T47D (cell line): ENCODE results near the gene RGL4.
"Not testable (repeated sequence)": the region's sequence is repeated elsewhere in the genome, so short reads cannot be mapped to it uniquely, and the experiment has no call there.

Source experiments
- DNase-seq, 2 experiments: peaks; one replicate each; pipeline versions ENCODE4 v3.0.0 to v3.0.0-alpha.2; 2011 to 2012; ENCODE audit warnings: low read depth in 1 of 2, low spot score in 1 of 2
- JUND ChIP-seq: IDR thresholded peaks from 2 replicates; pipeline ENCODE4 v1.6.1; 2012; ENCODE audit warnings: low read depth
- in situ Hi-C: cut with HindIII; loops from 2 replicates; pipeline ENCODE4 v1.10.0; 2016; ENCODE audit warnings: low sequenced_read_pairs, low pct_unique_long_range_greater_than_20kb

RGL4 gene

GRCh38 chr22:23673826-23674690 is 16.8 kb upstream of the RGL4 start:
- no peak for DNase-seq
- TF ChIP-seq JUND: no peak
- in situ Hi-C loops: no loop called here

DNA sequence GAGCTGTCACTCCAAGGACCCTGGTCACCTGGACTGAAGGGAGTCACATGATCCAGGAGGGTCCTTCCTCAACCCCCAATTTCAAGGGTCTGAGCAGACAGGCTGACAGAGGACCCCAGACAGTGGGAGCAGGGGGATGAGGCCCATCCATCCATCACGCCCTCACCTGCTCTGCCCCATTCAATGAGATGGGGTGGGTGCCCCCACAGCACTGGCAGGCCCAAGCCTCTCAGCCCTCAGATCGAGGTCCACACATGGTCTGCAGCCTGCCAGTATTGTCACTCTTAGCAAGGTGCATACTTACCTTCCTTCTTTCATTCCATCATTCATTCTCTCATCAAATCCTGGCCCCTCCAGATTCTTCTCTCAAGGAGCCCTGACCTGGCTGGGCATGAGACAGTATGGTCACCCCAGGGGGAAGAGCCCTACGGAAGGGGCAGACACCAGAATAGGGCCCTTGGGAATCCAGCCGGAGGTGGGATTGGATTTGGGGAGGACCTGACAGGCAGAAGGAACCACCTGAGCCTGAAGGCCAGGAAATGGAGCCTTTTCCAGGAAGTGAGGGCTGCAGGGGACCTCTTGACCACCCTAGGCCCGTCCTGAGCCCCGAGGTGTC is 15.8 kb upstream of the RGL4 start:
- in situ Hi-C loops, DNase-seq: not testable (repeated sequence)

GRCh38 chr22:23675502-23676415 is 15.1 kb upstream of the RGL4 start:
- DNase-seq: no peak
- TF ChIP-seq JUND: no peak
- in situ Hi-C loops: no loop called here

GRCh38 chr22:23676841-23677700 is 13.7 kb upstream of the RGL4 start:
- in situ Hi-C loops, DNase-seq: not testable (repeated sequence)

- no peak for TF ChIP-seq JUND
- in situ Hi-C loops: no loop called here
- no peak for DNase-seq
These were observed 13.2 kb upstream of the RGL4 start for GRCh38 chr22:23677701-23677995.

- TF ChIP-seq JUND: no peak
- in situ Hi-C loops: no loop called here
- DNase-seq: no peak
These were observed 12.7 kb upstream of the RGL4 start for GRCh38 chr22:23678133-23678532.

- no peak for DNase-seq
- no peak for TF ChIP-seq JUND
- in situ Hi-C loops: no loop called here
These were observed 9.6 kb upstream of the RGL4 start for GRCh38 chr22:23681026-23681809.

DNA sequence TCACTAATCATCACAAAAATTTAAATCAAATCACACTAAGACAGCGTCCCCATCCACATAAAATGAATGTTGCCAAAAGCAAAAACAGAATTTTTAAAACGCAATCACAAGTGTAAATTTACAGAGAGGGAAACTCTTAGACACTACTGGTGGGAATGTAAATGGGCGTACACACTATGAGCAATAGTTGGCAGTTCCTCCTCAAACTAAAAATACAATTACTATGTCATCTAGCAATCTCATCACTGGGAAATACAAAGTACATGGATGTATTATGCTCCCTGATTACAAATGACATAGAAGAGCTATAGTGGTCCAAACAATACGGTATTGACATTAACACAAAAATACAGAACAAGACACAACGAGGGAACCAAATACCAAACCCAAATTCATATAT is 8.7 kb upstream of the RGL4 start:
- TF ChIP-seq JUND: no peak
- DNase-seq: no peak
- in situ Hi-C loops: no loop called here

DNA sequence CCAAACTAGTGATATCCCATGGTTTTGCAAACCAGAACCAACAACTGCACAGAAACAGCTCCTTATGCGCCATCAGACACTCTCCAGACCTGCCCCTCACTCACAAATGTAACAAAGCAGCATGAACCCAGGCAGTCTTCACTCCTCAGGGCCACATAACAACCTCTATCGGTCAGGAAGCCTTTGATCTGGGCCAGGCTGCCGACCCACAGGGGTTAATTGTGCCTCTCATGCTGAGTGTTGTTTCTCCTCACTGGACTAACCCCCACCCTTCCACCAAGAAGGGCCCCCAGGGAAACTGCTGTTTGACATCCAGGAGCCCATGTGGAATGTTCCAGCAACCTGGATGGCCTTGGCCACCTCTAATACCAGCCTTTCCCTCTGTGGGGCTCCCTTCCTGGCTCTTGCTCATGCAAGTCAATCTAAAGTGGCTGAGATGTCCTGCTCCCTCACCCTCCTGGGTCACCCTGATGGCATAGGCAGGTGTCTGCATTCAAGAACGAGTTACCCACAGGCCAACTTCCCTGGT is 7.9 kb upstream of the RGL4 start:
- TF ChIP-seq JUND: no peak
- in situ Hi-C loops: no loop called here
- DNase-seq: no peak

GRCh38 chr22:23683545-23683944 is 7.3 kb upstream of the RGL4 start:
- no peak for DNase-seq
- in situ Hi-C loops: no loop called here
- TF ChIP-seq JUND: no peak

- DNase-seq: no peak
- no peak for TF ChIP-seq JUND
- in situ Hi-C loops: no loop called here
These were observed 6.8 kb upstream of the RGL4 start for GRCh38 chr22:23684026-23684425.
